ENCODE data around the gene YPEL1.
A peak's percentile ranks its signal among the peaks of the same experiment; 100 is the strongest.
"Not testable (repeated sequence)": the region's sequence is repeated elsewhere in the genome, so short reads cannot be mapped to it uniquely, and the experiment has no call there.

Gene YPEL1

DNA sequence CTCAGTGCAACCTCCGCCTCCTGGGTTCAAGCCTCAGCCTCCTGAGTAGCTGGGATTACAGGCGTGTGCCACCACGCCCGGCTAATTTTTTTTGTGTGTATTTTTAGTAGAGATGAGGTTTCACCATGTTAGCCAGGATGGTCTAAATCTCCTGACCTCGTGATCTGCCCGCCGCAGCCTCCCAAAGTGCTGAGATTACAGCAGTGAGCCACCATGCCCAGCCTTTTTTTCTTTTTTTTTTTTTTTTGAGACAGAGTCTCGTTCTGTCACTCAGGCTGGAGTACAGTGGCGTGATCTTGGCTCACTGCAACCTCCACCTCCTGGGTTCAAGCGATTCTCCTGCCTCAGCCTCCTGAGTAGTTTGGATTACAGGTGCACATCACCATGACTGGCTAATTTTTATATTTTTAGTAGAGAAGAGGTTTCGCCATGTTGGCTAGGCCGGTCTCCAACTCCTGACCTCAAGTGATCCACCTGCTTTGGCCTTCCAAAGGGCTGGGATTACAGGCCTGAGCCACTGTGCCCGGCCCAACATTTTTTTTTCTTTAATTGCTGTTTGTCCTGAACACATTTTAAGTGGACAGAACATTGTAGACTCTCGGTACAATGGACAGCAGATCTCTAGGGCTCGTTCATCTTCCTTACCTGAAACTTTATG lies 14.3 kb downstream of the YPEL1 start:
- H3K4me3 Mint-ChIP-seq; H3K27ac Mint-ChIP-seq; H3K36me3 Mint-ChIP-seq (ENCODE audit: low read depth); H3K27me3 Mint-ChIP-seq; H3K9me3 Mint-ChIP-seq; intact Hi-C loops (cut with micrococcal nuclease): not testable (repeated sequence)
- peaks cover 24% of the 10 kb centered on the region for H3K4me1 Mint-ChIP-seq (ENCODE audit: low read depth)

DNA sequence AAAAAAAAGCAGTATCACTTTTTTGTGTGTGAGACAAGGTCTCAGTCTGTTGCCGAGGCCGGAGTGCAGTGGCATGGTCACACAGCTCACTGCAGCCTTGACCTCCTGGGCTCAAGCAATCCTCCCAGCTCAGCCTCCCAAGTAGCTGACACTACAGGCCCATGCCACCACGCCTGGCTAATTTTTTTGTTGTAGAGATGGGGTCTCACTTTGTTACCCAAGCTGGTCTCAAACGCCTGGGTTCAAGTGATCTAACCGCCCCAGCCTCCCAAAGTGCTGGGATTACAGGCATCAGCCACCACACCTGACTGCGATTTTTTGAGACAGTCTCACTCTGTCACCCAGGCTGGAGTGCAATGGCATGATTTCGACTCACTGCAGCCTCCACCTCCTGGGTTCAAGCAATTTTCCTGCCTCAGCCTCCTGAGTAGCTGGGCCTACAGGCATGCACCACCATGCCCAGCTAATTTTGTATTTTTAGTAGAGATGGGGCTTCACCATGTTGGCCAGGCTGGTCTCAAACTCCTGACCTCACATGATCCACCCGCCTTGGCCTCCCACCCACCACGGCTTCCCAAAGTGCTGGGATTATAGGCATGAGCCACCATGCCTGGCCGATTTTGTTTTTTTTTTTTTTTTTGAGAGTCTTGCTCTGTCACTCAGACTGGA lies 15.3 kb downstream of the YPEL1 start:
- H3K9me3 Mint-ChIP-seq; intact Hi-C loops (cut with micrococcal nuclease); H3K36me3 Mint-ChIP-seq (ENCODE audit: low read depth); H3K4me3 Mint-ChIP-seq; H3K27ac Mint-ChIP-seq; H3K27me3 Mint-ChIP-seq: not testable (repeated sequence)
- peaks cover 24% of the 10 kb centered on the region for H3K4me1 Mint-ChIP-seq (ENCODE audit: low read depth)

DNA sequence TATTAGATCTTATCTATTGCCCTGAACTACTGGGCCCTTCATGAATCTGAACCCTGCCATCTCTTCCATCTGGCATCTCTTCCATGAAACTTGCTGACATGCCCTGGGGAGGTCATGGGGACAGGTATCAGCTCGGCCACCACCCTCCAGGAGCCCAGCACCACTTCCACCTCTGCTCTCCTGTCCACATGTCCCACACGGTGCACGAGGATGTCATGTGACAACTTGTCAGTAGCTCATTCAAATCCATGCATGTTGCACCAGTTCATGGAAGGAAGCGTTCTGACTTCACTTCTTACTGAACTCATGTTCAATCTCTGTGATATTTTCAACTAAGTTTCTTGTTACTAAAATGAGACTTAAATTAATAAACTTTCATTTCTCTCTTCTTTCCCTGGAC lies 16.6 kb downstream of the YPEL1 start:
- H3K9me3 Mint-ChIP-seq, result no peaks in the 10 kb centered on the region
- H3K4me3 Mint-ChIP-seq, result peak overlapping the region; percentile 42
- H3K36me3 Mint-ChIP-seq (ENCODE audit: low read depth), result no peaks in the 10 kb centered on the region
- peak overlapping the region; percentile 55 for H3K27ac Mint-ChIP-seq
- intact Hi-C loops (cut with micrococcal nuclease), result loop anchor here (10.0 kb wide), 1 partner anchor 116 kb away; no protein-coding TSS in a partner anchor
- H3K27me3 Mint-ChIP-seq, result no peaks in the 10 kb centered on the region
- H3K4me1 Mint-ChIP-seq (ENCODE audit: low read depth), result peaks cover 24% of the 10 kb centered on the region

DNA sequence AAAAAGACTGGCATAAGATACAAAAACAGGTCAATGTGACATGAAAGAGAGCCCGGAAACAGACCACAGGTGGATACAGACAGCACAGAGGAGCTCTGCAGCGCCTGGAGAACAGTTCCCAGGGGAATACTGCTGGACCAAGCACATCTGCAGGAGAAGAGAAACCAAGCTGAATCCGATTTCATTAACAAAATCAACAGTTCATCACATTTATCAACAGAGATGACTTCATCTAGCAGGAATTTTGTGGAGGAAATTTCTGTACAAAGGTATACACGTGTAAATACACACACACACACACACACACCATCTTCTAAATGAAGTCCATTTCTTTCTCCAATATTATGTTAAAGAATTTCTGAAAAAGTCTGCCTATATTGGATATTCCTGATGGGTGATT lies 17.1 kb downstream of the YPEL1 start:
- H3K4me1 Mint-ChIP-seq (ENCODE audit: low read depth), result peaks cover 25% of the 10 kb centered on the region
- no peak overlapping the region for H3K4me3 Mint-ChIP-seq
- H3K9me3 Mint-ChIP-seq, result no peaks in the 10 kb centered on the region
- no peaks in the 10 kb centered on the region for H3K36me3 Mint-ChIP-seq (ENCODE audit: low read depth)
- H3K27me3 Mint-ChIP-seq, result no peaks in the 10 kb centered on the region
- intact Hi-C loops (cut with micrococcal nuclease), result loop anchor here (10.0 kb wide), 1 partner anchor 116 kb away; no protein-coding TSS in a partner anchor
- H3K27ac Mint-ChIP-seq, result peak overlapping the region; percentile 55

DNA sequence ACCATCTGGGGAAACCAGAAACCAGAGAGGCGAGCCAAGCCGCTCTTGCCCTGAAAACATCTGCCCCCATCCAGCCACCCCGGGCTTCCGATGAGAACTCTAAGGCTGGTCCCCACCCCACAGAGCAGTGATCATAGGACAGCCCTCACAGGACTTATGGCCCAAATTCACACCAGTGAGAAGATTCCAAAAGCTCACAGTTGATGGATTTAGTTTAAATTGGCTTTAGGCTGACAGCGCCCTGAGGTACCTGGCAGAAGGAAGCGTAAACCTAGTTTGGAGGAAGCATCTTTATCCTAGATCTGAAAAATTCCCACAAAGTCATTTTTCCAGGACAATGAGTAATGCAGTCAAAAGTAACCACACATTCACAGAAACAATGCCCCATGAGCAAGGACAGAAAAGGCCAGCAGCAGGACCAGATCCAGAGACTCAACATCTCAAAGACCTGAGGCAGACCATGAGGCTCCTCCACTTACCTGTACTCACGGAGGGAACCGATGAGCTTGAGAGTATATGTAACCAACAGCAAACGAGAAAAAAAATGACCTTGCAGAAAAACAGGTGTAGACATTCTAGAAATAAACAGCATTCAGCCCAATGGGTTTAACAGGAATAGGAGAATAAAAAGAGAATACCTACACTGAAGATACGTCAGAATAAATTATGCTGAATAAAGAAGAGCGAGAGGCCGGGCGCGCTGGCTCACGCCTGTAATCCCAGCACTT lies 19.0 kb downstream of the YPEL1 start:
- H3K36me3 Mint-ChIP-seq (ENCODE audit: low read depth); H3K9me3 Mint-ChIP-seq; H3K4me3 Mint-ChIP-seq; H3K27me3 Mint-ChIP-seq: not testable (repeated sequence)
- intact Hi-C loops (cut with micrococcal nuclease), result loop anchor here (10.0 kb wide), 1 partner anchor 118 kb away; no protein-coding TSS in a partner anchor
- H3K4me1 Mint-ChIP-seq (ENCODE audit: low read depth), result peaks cover 32% of the 10 kb centered on the region
- H3K27ac Mint-ChIP-seq, result peak overlapping the region; percentile 3

DNA sequence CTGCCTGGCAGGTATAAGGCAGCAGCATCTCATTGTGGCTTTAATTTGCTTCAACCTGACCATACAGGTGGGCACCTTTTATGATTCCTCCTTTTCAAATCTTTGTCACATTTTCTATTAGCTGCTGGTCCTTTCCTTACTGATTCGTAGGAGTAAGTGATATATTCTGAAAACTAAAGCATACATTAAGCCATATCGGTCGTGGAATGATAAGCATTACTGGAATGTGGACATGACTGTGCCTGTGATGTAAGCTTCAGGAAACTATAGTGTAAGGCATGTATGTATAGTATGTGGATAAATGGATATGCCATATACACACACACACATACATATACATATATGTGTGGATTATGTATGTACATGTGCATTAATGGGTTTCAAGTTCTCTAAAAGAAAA lies 20.8 kb downstream of the YPEL1 start:
- Mint-ChIP-seq H3K9me3 (no peaks in the 10 kb centered on the region), H3K4me3 (no peak overlapping the region), H3K27ac (no peak overlapping the region), H3K36me3 (ENCODE audit: low read depth) (no peaks in the 10 kb centered on the region), H3K27me3 (no peaks in the 10 kb centered on the region), H3K4me1 (ENCODE audit: low read depth) (peaks cover 32% of the 10 kb centered on the region)
- intact Hi-C loops (cut with micrococcal nuclease), result loop anchor here (5.0 to 10.0 kb wide), 2 partner anchors 120 to 223 kb away; no protein-coding TSS in a partner anchor

DNA sequence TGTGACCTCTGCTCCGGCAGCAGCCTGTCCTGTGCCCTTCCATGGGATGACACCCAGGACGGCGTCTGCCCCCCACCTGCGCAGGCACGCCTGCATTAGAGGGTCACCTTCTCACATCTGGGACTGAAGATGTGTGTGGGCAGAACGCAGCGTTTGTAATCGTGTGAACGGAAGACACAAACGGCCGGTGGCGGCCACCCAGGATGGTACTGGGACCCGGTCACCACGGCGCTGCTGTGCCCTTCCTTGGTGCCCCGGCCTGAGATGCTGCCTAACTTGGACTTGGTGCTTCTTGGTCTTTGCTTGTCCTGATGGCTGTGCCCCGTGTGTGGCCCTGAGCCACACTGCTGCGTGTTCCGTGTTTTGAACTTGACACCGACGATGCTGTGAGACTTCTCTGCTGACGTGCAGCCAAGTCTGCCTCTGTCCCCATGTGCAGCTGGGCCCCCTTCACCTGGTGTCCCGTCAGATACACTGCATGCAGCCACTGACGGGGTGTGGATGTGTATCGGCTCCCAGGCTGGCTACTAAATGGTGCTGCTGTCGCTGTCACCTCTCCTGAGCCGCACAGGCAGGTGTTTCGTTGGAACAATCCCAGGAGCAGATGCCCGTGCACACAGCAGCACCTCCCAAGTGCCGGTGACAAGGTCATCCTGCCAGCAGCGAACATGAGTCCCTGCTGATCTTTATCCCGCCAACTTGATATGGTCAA lies 21.4 kb downstream of the YPEL1 start:
- H3K27ac Mint-ChIP-seq, result no peak overlapping the region

DNA sequence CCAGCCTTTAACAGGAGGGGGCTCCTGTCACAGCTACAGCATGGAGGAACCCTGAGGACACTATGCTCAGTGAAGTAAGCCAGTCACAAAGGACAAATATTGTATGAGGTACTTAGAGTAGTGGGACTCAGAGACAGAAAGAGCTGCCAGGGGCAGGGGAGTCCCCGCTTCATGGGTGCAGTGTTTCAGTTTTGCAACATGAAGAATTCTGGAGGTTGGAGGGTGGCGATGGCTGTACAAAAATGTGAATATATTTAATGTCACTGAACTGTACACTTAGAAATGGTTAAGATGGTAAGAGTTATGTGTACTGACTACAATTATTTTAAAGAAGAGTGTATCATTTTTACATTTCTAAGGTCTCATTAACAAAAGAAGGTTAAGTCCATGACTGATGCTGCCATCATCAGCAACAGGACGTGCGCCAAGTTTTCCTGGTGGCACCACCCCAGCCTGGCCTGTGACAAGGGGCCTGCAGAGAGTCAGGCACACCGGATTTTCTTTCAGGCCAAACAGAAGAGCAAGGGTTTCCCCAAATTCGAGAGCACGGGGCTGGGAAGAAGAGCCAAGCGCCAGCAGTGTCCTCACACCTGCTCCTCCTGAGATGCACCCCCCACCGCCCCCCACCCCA lies 22.1 kb downstream of the YPEL1 start:
- Mint-ChIP-seq H3K27me3 (no peaks in the 10 kb centered on the region), H3K27ac (no peak overlapping the region), H3K4me1 (ENCODE audit: low read depth) (peaks cover 20% of the 10 kb centered on the region), H3K4me3 (no peak overlapping the region), H3K9me3 (no peaks in the 10 kb centered on the region), H3K36me3 (ENCODE audit: low read depth) (no peaks in the 10 kb centered on the region)
- intact Hi-C loops (cut with micrococcal nuclease), result loop anchor here (1.0 to 10.0 kb wide), 3 partner anchors 121 to 239 kb away; partner anchors contain the start of gene PPM1F

More for the DNA sequence above, 21.4 kb downstream of the YPEL1 start:
- no peaks in the 10 kb centered on the region for H3K9me3 Mint-ChIP-seq
- no peaks in the 10 kb centered on the region for H3K36me3 Mint-ChIP-seq (ENCODE audit: low read depth)
- intact Hi-C loops (cut with micrococcal nuclease), result loop anchor here (5.0 to 10.0 kb wide), 2 partner anchors 121 to 223 kb away; no protein-coding TSS in a partner anchor
- H3K4me3 Mint-ChIP-seq, result no peak overlapping the region
- H3K27me3 Mint-ChIP-seq, result no peaks in the 10 kb centered on the region
- peaks cover 26% of the 10 kb centered on the region for H3K4me1 Mint-ChIP-seq (ENCODE audit: low read depth)

DNA sequence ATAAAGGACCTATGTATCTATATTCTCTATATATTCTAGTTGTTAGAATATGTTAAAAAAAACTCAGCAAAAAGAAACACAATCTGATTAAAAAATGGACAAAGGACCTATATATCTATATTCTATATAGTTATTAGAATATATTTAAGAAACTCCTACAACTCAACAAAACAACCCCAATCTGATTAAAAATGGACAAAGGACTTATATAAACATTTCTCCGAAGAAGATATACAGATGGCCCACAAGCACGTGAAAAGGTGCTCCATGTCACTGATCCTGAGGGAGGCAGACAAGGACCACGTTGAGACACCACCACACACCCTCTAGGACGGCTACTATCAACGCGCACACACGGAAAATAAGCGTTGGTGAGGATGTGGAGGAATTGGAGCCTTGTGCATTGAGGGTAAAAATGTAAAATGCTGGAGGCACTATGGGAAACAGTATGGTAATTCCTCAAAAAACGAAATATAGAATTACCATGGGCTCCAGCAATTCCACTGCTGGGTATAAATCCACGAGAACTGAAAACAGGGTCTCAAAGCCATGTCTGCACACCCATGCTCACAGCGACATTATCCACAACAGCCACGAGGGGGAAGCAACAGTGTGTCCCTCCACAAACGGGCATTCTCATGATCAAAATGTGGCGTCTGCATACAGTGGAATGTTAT lies 22.7 kb downstream of the YPEL1 start:
- intact Hi-C loops (cut with micrococcal nuclease), result loop anchor here (1.0 to 10.0 kb wide), 3 partner anchors 122 to 239 kb away; partner anchors contain the start of gene PPM1F
- Mint-ChIP-seq H3K4me1 (ENCODE audit: low read depth) (peaks cover 18% of the 10 kb centered on the region), H3K9me3 (no peaks in the 10 kb centered on the region), H3K27ac (no peak overlapping the region), H3K4me3 (no peak overlapping the region), H3K36me3 (ENCODE audit: low read depth) (no peaks in the 10 kb centered on the region), H3K27me3 (no peaks in the 10 kb centered on the region)

DNA sequence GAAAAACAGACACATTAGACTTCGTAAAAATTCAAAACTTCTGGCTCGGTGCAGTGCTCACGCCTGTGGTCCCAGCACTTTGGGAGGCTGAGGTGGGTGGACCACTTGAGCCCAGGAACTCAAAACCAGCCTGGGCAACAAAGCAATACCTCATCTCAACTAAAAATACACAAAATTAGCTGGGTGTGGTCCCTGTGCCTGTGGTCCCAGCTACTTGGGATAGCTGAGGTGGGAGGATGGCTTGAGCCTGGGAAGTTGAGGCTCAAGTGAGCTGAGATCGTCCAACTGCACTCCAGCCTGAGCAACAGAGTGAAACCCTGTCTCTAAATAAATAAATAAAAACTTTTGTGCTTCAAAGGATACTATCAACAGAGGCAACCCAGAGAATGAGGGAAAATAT lies 23.7 kb downstream of the YPEL1 start:
- Mint-ChIP-seq H3K27me3 (no peaks in the 10 kb centered on the region), H3K9me3 (no peaks in the 10 kb centered on the region), H3K4me3 (no peak overlapping the region), H3K27ac (no peak overlapping the region), H3K4me1 (ENCODE audit: low read depth) (peaks cover 9% of the 10 kb centered on the region), H3K36me3 (ENCODE audit: low read depth) (no peaks in the 10 kb centered on the region)
- intact Hi-C loops (cut with micrococcal nuclease), result loop anchor here (5.0 to 10.0 kb wide), 2 partner anchors 123 to 225 kb away; no protein-coding TSS in a partner anchor

DNA sequence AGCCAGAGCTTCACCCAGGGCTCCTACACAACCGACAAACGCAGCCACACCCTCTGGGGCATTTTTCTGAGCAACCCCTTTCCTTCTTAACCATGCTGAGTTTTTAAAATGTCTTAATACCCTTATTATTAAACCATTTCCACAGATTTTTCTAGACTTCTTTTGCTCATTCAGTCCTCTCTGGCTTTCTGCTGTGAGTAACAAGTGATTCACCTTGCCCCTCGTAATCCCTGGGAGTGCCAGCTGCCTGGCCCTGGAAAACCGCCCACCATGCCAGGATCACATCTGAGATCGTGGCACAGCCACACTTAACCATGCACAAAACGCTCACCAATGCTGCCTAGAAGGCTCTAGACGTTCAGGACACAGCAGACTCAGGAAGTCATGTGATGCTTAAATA lies 25.4 kb downstream of the YPEL1 start:
- intact Hi-C loops (cut with micrococcal nuclease), result loop anchor here (5.0 to 10.0 kb wide), 2 partner anchors 125 to 227 kb away; no protein-coding TSS in a partner anchor
- Mint-ChIP-seq H3K36me3 (ENCODE audit: low read depth) (no peaks in the 10 kb centered on the region), H3K4me3 (no peak overlapping the region), H3K4me1 (ENCODE audit: low read depth) (peaks cover 9% of the 10 kb centered on the region), H3K9me3 (no peaks in the 10 kb centered on the region), H3K27me3 (no peaks in the 10 kb centered on the region), H3K27ac (no peak overlapping the region)

DNA sequence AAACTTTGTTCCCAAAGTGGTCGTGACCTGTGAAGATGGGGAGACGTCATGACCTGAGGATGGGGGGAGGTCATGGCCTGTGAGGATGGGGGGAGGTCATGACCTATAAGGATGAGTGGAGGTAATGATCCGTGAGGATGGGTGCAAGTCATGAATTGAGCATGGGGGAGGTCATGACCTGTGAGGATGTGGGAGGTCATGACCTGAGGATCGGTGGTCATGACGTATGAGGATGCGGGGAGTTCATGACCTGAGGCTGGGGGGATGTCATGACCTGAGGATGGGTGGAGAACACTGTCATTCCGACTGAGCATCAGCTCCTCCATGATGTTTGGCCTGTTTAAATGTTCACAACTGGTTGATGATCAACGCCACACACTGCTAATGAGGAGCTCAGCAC lies 25.9 kb downstream of the YPEL1 start:
- no peaks in the 10 kb centered on the region for H3K9me3 Mint-ChIP-seq
- no peak overlapping the region for H3K4me3 Mint-ChIP-seq
- no peaks in the 10 kb centered on the region for H3K36me3 Mint-ChIP-seq (ENCODE audit: low read depth)
- peaks cover 9% of the 10 kb centered on the region for H3K4me1 Mint-ChIP-seq (ENCODE audit: low read depth)
- H3K27ac Mint-ChIP-seq, result no peak overlapping the region
- no peaks in the 10 kb centered on the region for H3K27me3 Mint-ChIP-seq
- intact Hi-C loops (cut with micrococcal nuclease), result loop anchor here (5.0 to 10.0 kb wide), 3 partner anchors 55 to 228 kb away; no protein-coding TSS in a partner anchor

Data from dendritic cell treated with granulocyte-macrophage colony-stimulating factor and Interleukin-4, amounts not matched to agents 40 ng/mL and 50 ng/mL, for 4 days (primary cell).